ENCODE data around the gene ZNF474. TPM values are rescaled to one million over a fixed set of nuclear protein-coding genes. Genes with fewer than 3 reads are reported as not detected.

The ZNF474 gene
- total RNA-seq, 1 donor: 0.09 TPM

GRCh38 chr5:122126177-122126755, 3.1 kb upstream of the ZNF474 start:
- H3K4me3 ChIP-seq (ENCODE audit: low read depth, low read length): no peak overlapping the region
- peak; percentile 75 for DNase-seq (ENCODE audit: low read depth)
- no peak for TF ChIP-seq CTCF (IDR thresholded peaks at IDR 0.05; ENCODE audit: insufficient read depth, low read length)

- H3K4me3 ChIP-seq (ENCODE audit: low read depth, low read length): peak overlapping the region; percentile 13
- TF ChIP-seq CTCF (IDR thresholded peaks at IDR 0.05; ENCODE audit: insufficient read depth, low read length): no peak
- DNase-seq (ENCODE audit: low read depth): peak; percentile 73
These were observed 2.5 kb upstream of the ZNF474 start for GRCh38 chr5:122126756-122127321.

GRCh38 chr5:122130152-122130551, 806 bp downstream of the ZNF474 start:
- H3K4me3 ChIP-seq (ENCODE audit: low read depth, low read length): no peak overlapping the region
- no peak for TF ChIP-seq CTCF (IDR thresholded peaks at IDR 0.05; ENCODE audit: insufficient read depth, low read length)

GRCh38 chr5:122137702-122138101, 8.4 kb downstream of the ZNF474 start:
- no peak for DNase-seq (ENCODE audit: low read depth)
- TF ChIP-seq CTCF (IDR thresholded peaks at IDR 0.05; ENCODE audit: insufficient read depth, low read length): no peak
- H3K4me3 ChIP-seq (ENCODE audit: low read depth, low read length): no peak overlapping the region

More at GRCh38 chr5:122130152-122130551, 806 bp downstream of the ZNF474 start:
- DNase-seq (ENCODE audit: low read depth): no peak

GRCh38 chr5:122138356-122138755, 9.0 kb downstream of the ZNF474 start:
- H3K4me3 ChIP-seq (ENCODE audit: low read depth, low read length): no peak overlapping the region
- DNase-seq (ENCODE audit: low read depth): no peak
- no peak for TF ChIP-seq CTCF (IDR thresholded peaks at IDR 0.05; ENCODE audit: insufficient read depth, low read length)

GRCh38 chr5:122140900-122141299, 11.6 kb downstream of the ZNF474 start:
- no peak overlapping the region for H3K4me3 ChIP-seq (ENCODE audit: low read depth, low read length)
- no peak for TF ChIP-seq CTCF (IDR thresholded peaks at IDR 0.05; ENCODE audit: insufficient read depth, low read length)
- DNase-seq (ENCODE audit: low read depth): no peak

- TF ChIP-seq CTCF (IDR thresholded peaks at IDR 0.05; ENCODE audit: insufficient read depth, low read length): no peak
- H3K4me3 ChIP-seq (ENCODE audit: low read depth, low read length): no peak overlapping the region
- DNase-seq (ENCODE audit: low read depth): no peak
These were observed 12.4 kb downstream of the ZNF474 start for GRCh38 chr5:122141751-122142150.
